ENCODE data around the gene PTTG1IP. TPM values are rescaled to one million over a fixed set of nuclear protein-coding genes. Genes with fewer than 3 reads are reported as not detected.

Gene PTTG1IP
- total and polyA plus RNA-seq, 3 experiments from 2014 or later, result 48.2 to 69.8 (median 50.8) TPM

GRCh38 chr21:44800971-44801467 lies 72.5 kb downstream of the PTTG1IP start:
- H3K4me3 Mint-ChIP-seq, result peak overlapping the region; percentile 94 to 99 (median 98)
- peak overlapping the region; percentile 68 for H3K4me3 ChIP-seq (ENCODE audit: low read length)
- ChIA-PET CTCF (interaction anchor here (1.0 to 3.8 kb wide), 19 partner anchors 8 to 327 kb away, joined by 3 to 38 read pairs (median 5); partner anchors contain the start of genes PTTG1IP and SLX9), POLR2A (interaction anchor here (0.7 to 1.5 kb wide), 5 partner anchors 17 to 143 kb away, joined by 3 to 7 read pairs (median 4); partner anchors contain the start of genes KRTAP12-3, PTTG1IP and SUMO3)
- peaks cover 28% of the 10 kb centered on the region for H3K4me1 ChIP-seq (ENCODE audit: insufficient read depth, low read length)
- H3K27me3 Mint-ChIP-seq, result no peaks in the 10 kb centered on the region
- DNase-seq, result peak in 2 of 5 donors; percentile 31 to 53
- H3K36me3 Mint-ChIP-seq, result peaks cover 0 to 62% (median 9%) of the 10 kb centered on the region in 3 donors
- H3K9me3 ChIP-seq (ENCODE audit: low read length), result no peaks in the 10 kb centered on the region
- H3K36me3 ChIP-seq (ENCODE audit: insufficient read depth, low read length), result peaks cover 10% of the 10 kb centered on the region
- H3K27me3 ChIP-seq (ENCODE audit: insufficient read depth, low read length, poor library complexity, severe bottlenecking), result no peaks in the 10 kb centered on the region
- H3K4me1 Mint-ChIP-seq, result peaks cover 38 to 61% (median 51%) of the 10 kb centered on the region in 3 donors
- H3K9me3 Mint-ChIP-seq, result no peaks in the 10 kb centered on the region
- H3K27ac Mint-ChIP-seq, result peak overlapping the region; percentile 87 to 98 (median 94)
- peak overlapping the region; percentile 55 for H3K27ac ChIP-seq (ENCODE audit: low read depth, low read length)

GRCh38 chr21:44800103-44800502 lies 73.4 kb downstream of the PTTG1IP start:
- Histone ChIP-seq H3K36me3 (ENCODE audit: insufficient read depth, low read length) (peaks cover 10% of the 10 kb centered on the region), H3K27me3 (ENCODE audit: insufficient read depth, low read length, poor library complexity, severe bottlenecking) (no peaks in the 10 kb centered on the region), H3K4me3 (ENCODE audit: low read length) (peak overlapping the region; percentile 68), H3K9me3 (ENCODE audit: low read length) (no peaks in the 10 kb centered on the region), H3K4me1 (ENCODE audit: insufficient read depth, low read length) (peaks cover 28% of the 10 kb centered on the region), H3K27ac (ENCODE audit: low read depth, low read length) (no peak overlapping the region)
- CTCF ChIA-PET, result interaction anchor here (1.0 to 3.8 kb wide), 12 partner anchors 10 to 328 kb away, joined by 3 to 38 read pairs (median 8); partner anchors contain the start of genes ITGB2, PTTG1IP and SLX9
- no peaks in the 10 kb centered on the region for H3K27me3 Mint-ChIP-seq
- peak overlapping the region in 7 of 8 donors; percentile 37 to 96 (median 87) for H3K27ac Mint-ChIP-seq
- H3K4me3 Mint-ChIP-seq, result peak overlapping the region; percentile 94 to 99 (median 98)
- no peaks in the 10 kb centered on the region for H3K9me3 Mint-ChIP-seq
- H3K4me1 Mint-ChIP-seq, result peaks cover 43 to 68% (median 58%) of the 10 kb centered on the region in 3 donors
- no peak for DNase-seq
- POLR2A ChIA-PET, result interaction anchor here (1.0 kb wide), 1 partner anchor 73 kb away, joined by 4 read pairs; the partner anchor contains the start of gene PTTG1IP
- peaks cover 0 to 60% (median 4%) of the 10 kb centered on the region in 3 donors for H3K36me3 Mint-ChIP-seq

GRCh38 chr21:44799646-44800045 lies 73.8 kb downstream of the PTTG1IP start:
- ChIA-PET CTCF (interaction anchor here (1.2 to 3.8 kb wide), 7 partner anchors 13 to 329 kb away, joined by 3 to 38 read pairs (median 14); partner anchors contain the start of genes ITGB2 and PTTG1IP), POLR2A (no interaction called here)
- Histone ChIP-seq H3K27me3 (ENCODE audit: insufficient read depth, low read length, poor library complexity, severe bottlenecking) (no peaks in the 10 kb centered on the region), H3K9me3 (ENCODE audit: low read length) (no peaks in the 10 kb centered on the region), H3K27ac (ENCODE audit: low read depth, low read length) (no peak overlapping the region), H3K36me3 (ENCODE audit: insufficient read depth, low read length) (peaks cover 10% of the 10 kb centered on the region), H3K4me3 (ENCODE audit: low read length) (no peak overlapping the region), H3K4me1 (ENCODE audit: insufficient read depth, low read length) (peaks cover 28% of the 10 kb centered on the region)
- no peak for DNase-seq
- Mint-ChIP-seq H3K27ac (peak overlapping the region in 5 of 8 donors; percentile 37 to 88 (median 81)), H3K36me3 (peaks cover 0 to 57% (median 4%) of the 10 kb centered on the region in 3 donors), H3K27me3 (no peaks in the 10 kb centered on the region), H3K9me3 (no peaks in the 10 kb centered on the region), H3K4me1 (peaks cover 43 to 68% (median 58%) of the 10 kb centered on the region in 3 donors), H3K4me3 (peak overlapping the region; percentile 3 to 99 (median 49))

Other genes with a start within 250 kb of the PTTG1IP start
- not detected for gene KRTAP10-9, start 246.6 kb downstream of the PTTG1IP start, total RNA-seq
- gene KRTAP10-9, start 246.6 kb downstream of the PTTG1IP start, polyA plus RNA-seq, result not detected
- gene KRTAP10-10, start 236.3 kb downstream of the PTTG1IP start, total RNA-seq, result not detected
- not detected for gene KRTAP10-10, start 236.3 kb downstream of the PTTG1IP start, polyA plus RNA-seq
- gene KRTAP10-11, start 227.3 kb downstream of the PTTG1IP start, total RNA-seq, result not detected
- not detected for gene KRTAP10-11, start 227.3 kb downstream of the PTTG1IP start, polyA plus RNA-seq
- not detected for gene KRTAP12-4, start 219.0 kb downstream of the PTTG1IP start, total RNA-seq
- not detected for gene KRTAP12-4, start 219.0 kb downstream of the PTTG1IP start, polyA plus RNA-seq
- not detected for gene KRTAP12-3, start 215.8 kb downstream of the PTTG1IP start, total RNA-seq
- not detected for gene KRTAP12-3, start 215.8 kb downstream of the PTTG1IP start, polyA plus RNA-seq
- gene KRTAP12-2, start 206.8 kb downstream of the PTTG1IP start, total RNA-seq, result not detected
- not detected for gene KRTAP12-2, start 206.8 kb downstream of the PTTG1IP start, polyA plus RNA-seq
- gene KRTAP12-1, start 191.5 kb downstream of the PTTG1IP start, total RNA-seq, result not detected
- gene KRTAP12-1, start 191.5 kb downstream of the PTTG1IP start, polyA plus RNA-seq, result not detected
- gene KRTAP10-12, start 176.5 kb downstream of the PTTG1IP start, total RNA-seq, result not detected
- not detected for gene KRTAP10-12, start 176.5 kb downstream of the PTTG1IP start, polyA plus RNA-seq
- gene TSPEAR, start 162.1 kb downstream of the PTTG1IP start, total RNA-seq, result not detected
- 0.05 TPM for gene TSPEAR, start 162.1 kb downstream of the PTTG1IP start, polyA plus RNA-seq
- gene UBE2G2, start 71.9 kb downstream of the PTTG1IP start, total RNA-seq, result 100 to 1,000 TPM; 112 to 116 TPM
- 60.1 TPM for gene UBE2G2, start 71.9 kb downstream of the PTTG1IP start, polyA plus RNA-seq
- 10 to 100 TPM; 81.7 to 85.3 TPM for gene SUMO3, start 55.6 kb downstream of the PTTG1IP start, total RNA-seq
- 88.1 TPM for gene SUMO3, start 55.6 kb downstream of the PTTG1IP start, polyA plus RNA-seq
- gene ITGB2, start 47.2 kb upstream of the PTTG1IP start, total RNA-seq, result 100 to 1,000 TPM; 159 to 165 TPM
- gene ITGB2, start 47.2 kb upstream of the PTTG1IP start, polyA plus RNA-seq, result 847 TPM
- 10 to 100 TPM; 68.1 to 71.1 TPM for gene SLX9, start 66.3 kb upstream of the PTTG1IP start, total RNA-seq
- 14.3 TPM for gene SLX9, start 66.3 kb upstream of the PTTG1IP start, polyA plus RNA-seq
- 10 to 100 TPM; 28.9 to 29.5 TPM for gene ADARB1, start 200.9 kb upstream of the PTTG1IP start, total RNA-seq
- 11.8 TPM for gene ADARB1, start 200.9 kb upstream of the PTTG1IP start, polyA plus RNA-seq

All from CD8-positive, alpha-beta memory T cell (primary cell).